ENCODE results near the gene PIGQ.
A peak's percentile ranks its signal among the peaks of the same experiment; 100 is the strongest.

PIGQ gene

DNA sequence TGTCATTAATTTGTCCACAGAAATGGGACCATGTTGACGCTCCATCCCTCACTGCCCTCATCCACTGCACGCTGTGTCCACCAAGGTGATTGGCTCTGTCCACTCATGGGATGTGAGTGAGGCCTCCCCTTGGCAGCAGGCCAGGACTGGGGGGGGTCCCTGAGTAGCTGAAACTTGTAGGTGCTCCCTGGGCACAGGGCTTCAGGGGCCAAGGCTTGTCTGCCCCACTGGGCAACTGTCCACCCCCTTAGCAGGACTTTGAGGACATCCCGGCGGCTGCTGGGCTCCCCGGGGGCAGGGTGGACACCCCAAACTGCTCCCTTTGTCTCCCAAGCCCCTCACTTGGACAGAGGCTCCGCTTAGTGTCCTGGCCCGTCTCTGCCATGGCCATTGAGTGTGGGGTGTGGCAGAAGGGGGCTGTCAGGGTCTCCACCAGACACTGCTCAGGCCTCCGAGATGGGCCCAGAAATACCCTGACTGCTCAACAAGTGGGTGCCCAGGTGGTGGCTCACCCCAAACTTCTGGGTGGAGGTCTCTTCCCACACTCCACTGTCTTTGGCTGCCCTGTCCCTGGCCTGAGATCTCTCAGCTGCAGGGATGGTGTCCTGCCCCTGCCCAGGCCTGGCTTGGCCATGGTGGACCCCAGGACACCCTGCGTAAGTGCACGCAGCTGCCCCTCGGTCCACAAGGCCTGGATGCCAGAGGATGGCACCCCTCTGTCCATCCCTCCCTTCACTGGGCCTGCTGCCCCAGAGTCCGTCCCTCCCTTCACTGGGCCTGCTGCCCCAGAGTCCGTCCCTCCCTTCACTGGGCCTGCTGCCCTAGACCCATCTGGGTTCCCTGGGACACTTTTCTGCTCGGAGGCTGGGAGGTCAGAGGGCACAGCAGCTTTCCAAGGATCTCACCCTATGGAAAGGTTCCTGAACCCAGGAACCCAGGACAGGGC is 17.1 kb downstream of the PIGQ start:
- no peak for TF ChIP-seq CTCF (IDR thresholded peaks at IDR 0.05; ENCODE audit: low read depth, low read length, missing control alignments)
- in situ Hi-C loops (cut with HindIII; ENCODE audit: low sequenced_read_pairs): no loop called here
- no peak overlapping the region for H3K4me3 ChIP-seq (ENCODE audit: low read depth, low read length)
- DNase-seq (ENCODE audit: low read depth): no peak

GRCh38 chr16:588639-588888 is 18.8 kb downstream of the PIGQ start:
- no peak for TF ChIP-seq CTCF (IDR thresholded peaks at IDR 0.05; ENCODE audit: low read depth, low read length, missing control alignments)
- DNase-seq (ENCODE audit: low read depth): no peak
- in situ Hi-C loops (cut with HindIII; ENCODE audit: low sequenced_read_pairs): no loop called here
- H3K4me3 ChIP-seq (ENCODE audit: low read depth, low read length): peak overlapping the region; percentile 80

GRCh38 chr16:588889-589657 is 19.3 kb downstream of the PIGQ start:
- peak overlapping the region; percentile 80 for H3K4me3 ChIP-seq (ENCODE audit: low read depth, low read length)
- peak; percentile 89 for DNase-seq (ENCODE audit: low read depth)
- no peak for TF ChIP-seq CTCF (IDR thresholded peaks at IDR 0.05; ENCODE audit: low read depth, low read length, missing control alignments)
- in situ Hi-C loops (cut with HindIII; ENCODE audit: low sequenced_read_pairs): no loop called here

- peak; percentile 94 for DNase-seq (ENCODE audit: low read depth)
- no peak for TF ChIP-seq CTCF (IDR thresholded peaks at IDR 0.05; ENCODE audit: low read depth, low read length, missing control alignments)
- H3K4me3 ChIP-seq (ENCODE audit: low read depth, low read length): peak within 1 kb of the TSS; percentile 82
- in situ Hi-C loops (cut with HindIII; ENCODE audit: low sequenced_read_pairs): no loop called here
Observed at GRCh38 chr16:589658-590187, 20.0 kb downstream of the PIGQ start, which contains the start of gene RAB40C. Gene RAB40C (plus strand): TSS chr16:590066. CDS start chr16:590292, 226 bp downstream.

DNA sequence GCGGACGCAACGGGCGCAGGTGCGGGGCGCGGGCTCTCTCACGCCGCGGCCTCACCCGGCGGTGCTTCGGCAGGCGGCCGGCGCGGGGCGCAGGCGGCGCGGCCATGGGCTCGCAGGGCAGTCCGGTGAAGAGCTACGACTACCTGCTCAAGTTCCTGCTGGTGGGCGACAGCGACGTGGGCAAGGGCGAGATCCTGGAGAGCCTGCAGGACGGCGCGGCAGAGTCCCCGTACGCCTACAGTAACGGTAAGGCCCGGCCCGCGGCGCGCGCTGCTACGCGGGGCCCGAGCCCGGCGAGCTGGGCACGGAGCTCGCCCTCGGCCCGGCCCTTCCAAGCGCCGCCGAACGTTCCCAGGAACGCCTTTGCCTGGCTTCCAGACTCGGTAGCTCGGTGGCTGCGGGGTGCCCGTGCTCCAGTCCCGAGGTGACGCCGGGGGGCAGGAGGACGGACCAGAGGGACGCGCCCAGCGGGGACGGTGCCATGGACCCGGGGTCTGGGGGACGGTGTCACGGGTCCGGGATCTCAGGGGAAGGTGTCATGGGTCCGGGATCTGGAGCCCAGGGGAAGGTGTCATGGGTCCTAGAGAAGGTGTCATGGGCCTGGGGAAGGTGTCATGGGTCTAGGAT is 20.5 kb downstream of the PIGQ start:
- in situ Hi-C loops (cut with HindIII; ENCODE audit: low sequenced_read_pairs): no loop called here
- TF ChIP-seq CTCF (IDR thresholded peaks at IDR 0.05; ENCODE audit: low read depth, low read length, missing control alignments): no peak
- peak overlapping the region; percentile 82 for H3K4me3 ChIP-seq (ENCODE audit: low read depth, low read length)
- DNase-seq (ENCODE audit: low read depth): no peak

DNA sequence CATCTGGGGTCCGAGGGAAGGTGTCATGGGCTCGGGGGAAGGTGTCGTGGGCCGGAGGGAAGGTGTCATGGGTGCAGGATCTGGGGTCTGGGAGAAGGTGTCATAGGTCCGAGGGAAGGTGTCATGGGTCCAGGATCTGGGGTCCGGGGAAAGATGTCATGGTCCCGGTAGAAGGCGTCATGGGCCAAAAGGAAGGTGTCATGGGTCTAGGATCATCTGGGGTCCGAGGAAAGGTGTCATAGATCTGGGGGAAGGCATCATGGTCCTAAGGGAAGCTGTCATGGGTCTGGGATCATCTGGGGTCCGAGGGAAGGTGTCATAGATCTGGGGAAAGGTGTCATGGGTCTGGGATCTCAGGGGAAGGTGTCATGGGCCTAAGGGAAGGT is 21.0 kb downstream of the PIGQ start:
- TF ChIP-seq CTCF (IDR thresholded peaks at IDR 0.05; ENCODE audit: low read depth, low read length, missing control alignments): no peak
- in situ Hi-C loops (cut with HindIII; ENCODE audit: low sequenced_read_pairs): no loop called here
- no peak for DNase-seq (ENCODE audit: low read depth)
- H3K4me3 ChIP-seq (ENCODE audit: low read depth, low read length): peak overlapping the region; percentile 82

Measured in astrocyte of the cerebellum (primary cell).